ENCODE results near the gene PPM1H.

DNA sequence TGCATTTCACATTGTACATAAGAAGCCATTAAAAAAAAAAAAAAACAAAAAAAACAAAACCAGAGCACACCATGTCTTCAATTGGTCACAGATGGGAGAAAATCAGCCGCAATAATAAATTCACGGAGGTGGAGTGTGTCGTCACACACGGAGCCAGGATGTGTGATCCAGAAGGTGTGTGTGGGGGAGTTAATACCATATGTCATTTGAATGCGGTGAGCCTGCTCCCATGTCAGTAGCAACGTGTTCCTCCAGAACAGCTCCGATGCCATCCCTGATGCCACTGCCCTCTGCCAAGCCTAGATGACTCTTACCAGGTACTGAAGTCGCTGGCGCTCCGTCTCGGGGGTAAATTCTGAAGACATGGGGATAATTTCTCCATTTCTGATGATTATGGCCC, 197.8 kb downstream of the PPM1H start:
- TF ChIP-seq CTCF (IDR thresholded peaks at IDR 0.05; ENCODE audit: low read depth, low read length) (no peak), EZH2phosphoT487 (IDR thresholded peaks at IDR 0.05; ENCODE audit: low read depth) (no peak)

Data from OCI-LY3 (cell line).